Spleen (tissue), 11 donors: ENCODE data around the gene SRRT. TPM values are rescaled to one million over a fixed set of nuclear protein-coding genes. Genes with fewer than 3 reads are reported as not detected.
A peak's percentile ranks its signal among the peaks of the same experiment; 100 is the strongest.
"Not testable (repeated sequence)": the region's sequence is repeated elsewhere in the genome, so short reads cannot be mapped to it uniquely, and the experiment has no call there.

Experiments
- DNase-seq: peaks from one replicate; pipeline ENCODE4 v3.0.0-alpha.2; 2020
- H3K27ac ChIP-seq, 8 donors: fragments of 200-600 bp; sonication (generic) in 7 of 8; 1 replicate in 4 of 8; 2 replicates in 4 of 8; pipeline versions ENCODE4 v1.5.0 to v1.8.0; 2016 to 2021; ENCODE audit warnings: inconsistent platforms in 4 of 8, mild to moderate bottlenecking in 4 of 8, moderate library complexity in 1 of 8
- H3K27me3 ChIP-seq, 7 donors: fragments of 200-600 bp; sonication (generic) in 6 of 7; replicated peaks in 1 of 7; 1 replicate in 4 of 7; 2 replicates in 3 of 7; pipeline versions ENCODE4 v1.5.0 to v1.8.0; 2016 to 2021; ENCODE audit warnings: inconsistent platforms in 3 of 7, mild to moderate bottlenecking in 1 of 7
- H3K36me3 ChIP-seq, 6 donors: fragments of 200-600 bp; sonication (generic) in 5 of 6; 1 replicate in 4 of 6; 2 replicates in 2 of 6; pipeline versions ENCODE4 v1.5.0 to v1.8.0; 2016 to 2021; ENCODE audit warnings: inconsistent platforms in 2 of 6
- H3K4me1 ChIP-seq, 6 donors: fragments of 200-600 bp; sonication (generic) in 5 of 6; 1 replicate in 3 of 6; 2 replicates in 3 of 6; pipeline versions ENCODE4 v1.5.0 to v1.8.0; 2016 to 2021; ENCODE audit warnings: inconsistent platforms in 3 of 6
- H3K4me3 ChIP-seq, 8 donors: fragments of 200-600 bp; sonication (generic) in 7 of 8; 1 replicate in 4 of 8; 2 replicates in 4 of 8; pipeline versions ENCODE4 v1.5.0 to v1.8.0; 2016 to 2021; ENCODE audit warnings: inconsistent platforms in 4 of 8, mild to moderate bottlenecking in 4 of 8, moderate library complexity in 2 of 8
- H3K9me3 ChIP-seq, 8 donors: fragments of 200-600 bp; sonication (generic) in 7 of 8; 1 replicate in 4 of 8; 2 replicates in 4 of 8; pipeline versions ENCODE4 v1.5.0 to v1.8.0; 2016 to 2021; ENCODE audit warnings: inconsistent platforms in 4 of 8
- CTCF ChIP-seq, 11 experiments: fragments of 200-600 bp in 7 of 11; fragments of 450-650 bp in 4 of 11; sonication (generic) in 4 of 11; IDR thresholded peaks in 8 of 11; conservative IDR thresholded peaks in 3 of 11; 1 replicate in 7 of 11; 2 replicates in 4 of 11; pipeline versions ENCODE4 v1.4.0 to v1.8.0; 2016 to 2021; ENCODE audit warnings: antibody characterized with exemption in 11 of 11, inconsistent platforms in 4 of 11, mild to moderate bottlenecking in 1 of 11
- POLR2A ChIP-seq, 3 donors: fragments of 450-650 bp; IDR thresholded peaks; one replicate each; pipeline ENCODE4 v1.5.1; 2017; ENCODE audit warnings: antibody characterized with exemption in 3 of 3, mild to moderate bottlenecking in 1 of 3
- POLR2AphosphoS5 ChIP-seq, 3 donors: sonication (generic); formaldehyde crosslinking; IDR thresholded peaks; one replicate each; pipeline ENCODE4 v1.5.1; 2017; ENCODE audit warnings: antibody characterized with exemption in 3 of 3
- whole genome bisulfite sequencing, 5 donors: extraction: QIAGEN DNeasy Blood & Tissue Kit in 3 of 5; methylation state at CpG; one replicate each; pipeline versions ENCODE4 v1.1.5 to v1.1.7; 2013 to 2018; 5-methylcytosine and 5-hydroxymethylcytosine counted together
- intact Hi-C: fragments of 100-400 bp; cut with DNase I; formaldehyde crosslinking; loops from one replicate; pipeline ENCODE4 v1.15.0; 2023; ENCODE audit warnings: low total_unique reads
- polyA plus RNA-seq, 3 donors: library from polyadenylated mRNA; stranded (reverse); fragments of 200-250 nt; gene quantifications; one replicate each; pipeline ENCODE4 v1.2.1, GENCODE V29; 2013
- total RNA-seq, 7 donors: library from RNA; depleted of rRNA in 3 of 7; stranded (reverse); fragments of >200 nt in 3 of 7; fragmentation: NEBNext Ultra II Directional in 4 of 7; extraction: Animal tissue kit (Norgen Biotek cat#: 25700) in 4 of 7; gene quantifications; one replicate each; pipeline versions ENCODE4 v1.1.0 to v1.2.1, GENCODE V29; 2016 to 2021
- donor health status: healthy with polysubstance abuse.
- donor health status: DM: no; HTN: no; CAD: no; lungs with moderate emphysema.
- donor health status: DM: no; HTN: no; CAD: no.
- donor health status: Bipolar disorder and iron deficiency.
- donor health status: healthy.
- donor health status: DM: no; HTN: no; CAD: no.
- donor health status: DM: yes; HTN: yes; CAD: no.

The SRRT gene
- total and polyA plus RNA-seq, 10 donors = 54.7 to 160 (median 98.5) TPM

GRCh38 chr7:100911484-100911883 is 36.6 kb downstream of the SRRT start:
- H3K4me1 ChIP-seq = peaks cover 0 to 5% (median 0%) of the 10 kb centered on the region in 6 donors
- H3K27me3 ChIP-seq = peaks cover 0 to 30% (median 0%) of the 10 kb centered on the region in 7 donors
- H3K27ac ChIP-seq = no peak overlapping the region
- TF ChIP-seq CTCF (IDR thresholded peaks at IDR 0.05 in 8 of 11, conservative IDR thresholded peaks at IDR 0.05 in 3 of 11) = no peak
- TF ChIP-seq POLR2A (IDR thresholded peaks at IDR 0.05) = no peak
- TF ChIP-seq POLR2AphosphoS5 (IDR thresholded peaks at IDR 0.05) = no peak
- H3K4me3 ChIP-seq = no peak overlapping the region
- H3K9me3 ChIP-seq = peaks cover 0 to 2% (median 0%) of the 10 kb centered on the region in 8 donors
- DNase-seq = no peak
- intact Hi-C loops = no loop called here
- H3K36me3 ChIP-seq = no peaks in the 10 kb centered on the region
- WGBS, 5 donors = 84 to 94% (median 90%) methylated on average over 3 of the region's 3 CpGs

GRCh38 chr7:100914208-100914878 is 39.4 kb downstream of the SRRT start:
- Histone ChIP-seq H3K9me3 (no peaks in the 10 kb centered on the region), H3K4me1 (peaks cover 0 to 5% (median 0%) of the 10 kb centered on the region in 6 donors), H3K27me3 (peaks cover 0 to 21% (median 0%) of the 10 kb centered on the region in 7 donors), H3K4me3 (no peak overlapping the region), H3K27ac (no peak overlapping the region), H3K36me3 (no peaks in the 10 kb centered on the region)
- TF ChIP-seq CTCF (IDR thresholded peaks at IDR 0.05 in 8 of 11, conservative IDR thresholded peaks at IDR 0.05 in 3 of 11) (no peak), POLR2AphosphoS5 (IDR thresholded peaks at IDR 0.05) (no peak), POLR2A (IDR thresholded peaks at IDR 0.05) (no peak)
- peak; percentile 31 for DNase-seq
- 88 to 93% (median 90%) methylated on average over 15 of the region's 15 CpGs for WGBS, 5 donors
- intact Hi-C loops = no loop called here

GRCh38 chr7:100914879-100915447 is 40.1 kb downstream of the SRRT start:
- Histone ChIP-seq H3K9me3 (no peaks in the 10 kb centered on the region), H3K27ac (no peak overlapping the region), H3K4me3 (no peak overlapping the region), H3K27me3 (peaks cover 0 to 22% (median 0%) of the 10 kb centered on the region in 7 donors), H3K36me3 (no peaks in the 10 kb centered on the region), H3K4me1 (peaks cover 0 to 5% (median 0%) of the 10 kb centered on the region in 6 donors)
- intact Hi-C loops = no loop called here
- peak; percentile 27 for DNase-seq
- TF ChIP-seq POLR2A (IDR thresholded peaks at IDR 0.05) (no peak), POLR2AphosphoS5 (IDR thresholded peaks at IDR 0.05) (no peak), CTCF (IDR thresholded peaks at IDR 0.05 in 8 of 11, conservative IDR thresholded peaks at IDR 0.05 in 3 of 11) (no peak)
- WGBS, 5 donors = 76 to 84% (median 82%) methylated on average over 8 of the region's 8 CpGs

GRCh38 chr7:100919335-100919734 is 44.4 kb downstream of the SRRT start:
- 77 to 87% (median 85%) methylated on average over 5 of the region's 5 CpGs for WGBS, 5 donors
- peaks cover 0 to 13% (median 0%) of the 10 kb centered on the region in 7 donors for H3K27me3 ChIP-seq
- H3K27ac ChIP-seq, H3K36me3 ChIP-seq, H3K4me3 ChIP-seq, DNase-seq, intact Hi-C loops, H3K4me1 ChIP-seq, H3K9me3 ChIP-seq: not testable (repeated sequence)

- peak; percentile 1 for DNase-seq
- intact Hi-C loops = not testable (repeated sequence)
- 71 to 78% (median 74%) methylated on average over 9 of the region's 9 CpGs for WGBS, 5 donors
Observed at GRCh38 chr7:100919779-100920437, 45.0 kb downstream of the SRRT start.

More at GRCh38 chr7:100919779-100920437, 45.0 kb downstream of the SRRT start:
- peaks cover 0 to 13% (median 0%) of the 10 kb centered on the region in 7 donors for H3K27me3 ChIP-seq
- H3K9me3 ChIP-seq, H3K4me3 ChIP-seq, H3K27ac ChIP-seq, H3K4me1 ChIP-seq, H3K36me3 ChIP-seq: not testable (repeated sequence)
